Renal cortex interstitium (tissue), 11 donors: ENCODE results near the gene CRHR2. TPM values are rescaled to one million over a fixed set of nuclear protein-coding genes. Genes with fewer than 3 reads are reported as not detected.

Experiments used
- DNase-seq, 11 donors: peaks; one replicate each; pipeline ENCODE4 v3.0.0-alpha.2; 2013; ENCODE audit warnings: low read depth in 9 of 11, low spot score in 4 of 11; ENCODE audit errors: extremely low read depth in 1 of 11
- polyA plus RNA-seq, 3 donors: library from polyadenylated mRNA; unstranded; fragments of 120-200 nt; gene quantifications; one replicate each; pipeline ENCODE4 v1.2.1, GENCODE V29; 2013; ENCODE audit not compliant: insufficient read length in 3 of 3

Gene CRHR2
- polyA plus RNA-seq, 3 donors = 0.13 to 0.20 TPM; not detected in 1

DNA sequence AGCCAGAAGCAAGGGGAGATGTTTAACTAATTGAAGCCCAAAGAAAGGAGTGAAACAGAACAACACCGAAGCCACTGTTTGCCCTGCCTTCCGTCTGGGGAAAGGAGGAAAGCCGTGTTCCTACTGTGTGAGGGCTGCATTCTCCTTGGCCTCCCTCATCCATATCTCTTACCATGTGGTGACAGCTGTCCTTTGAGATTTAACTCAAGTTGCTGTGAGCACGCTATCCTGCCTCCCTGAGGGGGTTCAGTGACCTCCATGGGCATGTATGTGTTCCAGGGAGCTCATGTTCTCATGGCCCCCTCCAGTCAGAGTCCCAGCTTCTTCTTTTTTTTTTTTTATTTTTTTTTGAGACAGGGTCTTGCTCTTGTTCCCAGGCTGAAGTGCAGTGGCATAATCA, 26.2 kb upstream of the CRHR2 start:
- DNase-seq = no peak

DNA sequence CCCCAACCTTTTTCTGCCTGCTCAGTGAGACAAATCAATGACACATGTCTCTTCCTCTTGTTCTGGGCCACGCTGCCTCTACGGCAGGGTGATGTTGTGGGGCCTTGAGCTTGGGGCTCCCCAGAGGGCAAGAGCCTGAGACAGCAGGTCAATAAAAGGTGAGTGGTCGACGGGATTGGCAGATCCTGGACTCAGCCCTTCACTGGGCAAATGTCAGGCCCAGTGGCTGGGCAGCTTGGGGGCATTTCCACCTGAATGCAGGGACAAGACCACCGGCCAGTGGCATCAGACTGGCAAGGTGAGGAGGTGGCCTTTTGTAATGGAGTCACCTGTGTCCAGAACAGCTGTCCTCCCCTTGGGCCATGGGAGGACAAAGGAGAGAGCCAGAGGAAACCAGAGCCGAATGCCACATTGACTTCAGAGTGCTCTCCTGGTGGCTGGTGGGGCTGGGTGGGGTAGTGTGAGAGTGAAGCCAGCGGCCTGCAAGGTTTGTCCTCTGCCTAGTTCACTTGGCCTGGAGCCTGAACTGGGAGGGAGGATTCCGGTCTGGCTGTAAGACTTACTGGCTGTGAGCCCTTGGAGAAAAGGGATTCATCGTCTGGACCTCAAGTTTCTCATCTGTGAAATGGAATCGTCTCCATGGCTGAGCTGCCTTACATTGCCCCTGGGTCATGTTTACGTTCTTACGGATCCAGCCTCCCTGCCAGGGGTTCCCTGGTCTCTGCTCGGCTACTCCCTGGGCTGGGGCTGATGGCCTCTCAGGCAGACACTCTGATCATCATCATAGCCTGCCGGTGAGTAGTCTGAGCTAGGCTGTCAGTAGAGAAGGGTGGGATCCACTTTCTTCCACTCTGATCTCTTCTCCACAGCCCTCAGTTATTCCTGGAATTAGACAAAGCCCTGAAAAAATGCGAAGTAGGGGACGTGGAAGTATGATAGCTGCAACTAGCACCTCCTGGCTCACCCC, 25.4 kb upstream of the CRHR2 start:
- no peak for DNase-seq

DNA sequence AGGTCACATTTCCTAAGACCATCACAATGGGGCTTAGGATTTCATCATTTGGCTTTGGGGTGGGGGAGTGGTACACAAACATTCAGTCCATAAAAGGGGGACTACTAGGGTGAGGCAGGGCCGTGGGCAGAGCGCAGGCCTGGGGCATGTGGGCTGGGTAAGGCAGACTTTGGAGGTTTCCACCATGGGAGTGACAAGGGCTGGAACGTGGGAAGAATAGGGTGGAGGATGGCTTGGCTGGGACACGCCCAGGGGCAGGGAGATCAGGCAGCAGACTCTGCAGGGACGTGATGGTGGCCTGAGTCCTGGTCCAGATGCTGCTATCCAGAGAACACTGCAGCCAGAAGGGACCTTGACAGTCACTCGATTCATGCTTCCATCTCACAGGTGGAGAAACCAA, 24.7 kb upstream of the CRHR2 start:
- no peak for DNase-seq

DNA sequence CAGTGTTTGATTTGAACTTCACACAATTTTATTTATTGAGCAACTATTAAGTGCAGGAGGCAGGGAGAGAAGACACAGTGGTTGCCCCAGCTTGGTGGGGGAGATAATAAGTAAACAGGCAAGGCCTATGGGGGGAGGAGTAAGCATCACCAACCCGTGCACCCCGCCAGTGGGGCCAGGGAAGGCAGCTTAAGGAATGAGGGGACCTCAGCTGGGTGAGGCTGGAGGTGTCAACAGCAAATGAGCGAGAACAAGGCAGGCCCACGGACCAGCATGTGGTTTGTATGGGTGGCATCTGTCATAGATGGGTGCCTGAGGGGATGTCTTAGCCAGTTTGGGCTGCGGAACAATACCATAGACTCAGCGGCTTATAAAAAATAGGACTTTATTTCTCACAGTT, 24.1 kb upstream of the CRHR2 start:
- DNase-seq = no peak

DNA sequence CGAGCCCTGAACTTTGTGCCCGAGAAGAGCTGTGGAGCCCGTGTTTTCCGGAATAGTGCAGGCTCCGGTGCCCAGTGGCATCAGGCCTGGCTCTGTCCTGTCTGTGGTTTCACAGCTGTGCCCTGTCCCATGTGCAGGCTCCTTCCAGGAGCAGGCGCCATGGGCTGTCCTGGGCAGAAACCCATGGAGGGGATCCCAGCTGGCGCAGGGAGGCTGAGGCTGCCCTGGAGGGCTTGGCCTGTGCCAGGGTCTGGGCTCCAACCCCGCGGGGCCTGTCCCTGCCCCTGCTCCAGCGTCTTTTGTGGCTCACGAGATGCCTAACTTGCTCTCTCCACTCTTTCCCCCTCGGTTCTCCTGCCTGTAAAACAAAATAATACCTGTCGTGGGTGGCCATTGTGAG, 23.3 kb upstream of the CRHR2 start:
- no peak for DNase-seq

DNA sequence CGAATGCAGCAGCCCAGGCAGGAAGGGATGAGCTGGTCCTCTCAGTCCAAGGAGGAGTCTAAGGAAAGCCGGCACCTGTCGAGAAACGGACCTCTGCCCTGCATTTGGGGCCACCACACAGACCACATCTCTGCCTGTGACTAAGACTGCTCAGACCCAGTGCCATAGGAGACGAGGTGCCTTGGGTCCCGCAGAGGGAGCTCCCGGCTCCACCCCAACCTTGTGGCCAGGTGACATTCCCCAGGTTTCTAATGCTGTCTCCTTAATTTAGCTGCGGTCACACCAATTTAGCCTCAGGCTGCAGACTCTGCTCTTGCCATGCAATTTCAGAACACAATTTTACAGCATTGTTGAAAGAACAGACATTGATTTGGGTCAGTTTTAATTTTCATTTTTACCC, 22.8 kb upstream of the CRHR2 start:
- no peak for DNase-seq

DNA sequence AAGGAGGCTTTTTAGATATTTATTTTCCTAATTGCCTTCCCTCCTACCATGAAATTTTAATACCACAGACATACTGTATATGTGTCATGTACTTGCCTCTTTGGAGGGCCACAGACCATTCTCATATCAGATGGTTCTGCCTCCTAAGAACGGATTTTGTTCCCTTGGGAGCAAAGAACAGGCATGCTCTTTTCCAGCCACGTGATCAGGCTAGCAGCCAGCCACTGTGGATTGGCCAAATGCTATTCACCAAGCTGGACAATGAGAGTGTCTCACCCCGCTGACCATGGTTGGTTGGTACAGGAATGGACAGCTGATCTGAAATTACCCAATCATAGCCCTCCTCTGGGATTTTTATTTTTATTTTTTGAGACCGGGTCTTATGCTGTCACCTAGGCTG, 21.5 kb upstream of the CRHR2 start:
- DNase-seq = no peak

DNA sequence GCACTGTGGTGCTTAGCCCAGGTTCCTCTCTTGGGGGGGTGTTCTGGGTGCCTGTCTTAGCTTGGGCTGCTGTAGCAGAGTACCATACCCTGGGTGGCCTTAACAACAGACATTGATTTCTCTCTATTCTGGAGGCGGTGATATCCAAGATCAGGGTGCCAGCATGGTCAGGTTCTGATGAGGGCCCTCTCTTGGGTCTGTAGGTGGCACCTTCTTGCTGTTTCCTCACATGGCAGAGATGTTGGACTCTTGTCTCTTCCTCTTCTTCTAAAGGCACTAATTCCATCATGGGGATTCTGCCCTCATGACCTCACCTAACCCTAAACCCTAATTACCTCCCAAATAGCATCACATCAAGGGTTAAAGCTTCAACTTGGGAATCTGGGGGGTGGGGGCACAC, 19.9 kb upstream of the CRHR2 start:
- no peak for DNase-seq

DNA sequence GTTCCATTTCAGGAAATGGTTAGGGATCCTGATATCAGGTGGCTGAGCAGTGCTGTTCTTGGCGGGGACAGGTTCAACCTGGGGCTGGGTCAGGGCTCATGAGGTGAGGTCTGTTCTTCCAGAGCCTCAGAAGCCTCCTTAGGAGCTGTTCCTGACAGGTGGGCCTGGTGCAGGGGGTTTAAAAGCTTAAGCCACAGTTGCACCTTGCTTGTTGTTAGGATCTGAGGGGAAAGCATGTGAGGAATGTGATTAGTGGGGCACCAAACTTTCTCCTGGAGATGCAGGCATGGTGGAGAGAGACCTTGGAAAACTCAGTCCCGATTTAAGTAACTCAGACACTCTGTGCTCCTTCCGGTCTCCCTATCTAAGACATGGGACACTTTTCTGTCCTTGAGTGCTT, 18.7 kb upstream of the CRHR2 start:
- no peak for DNase-seq

DNA sequence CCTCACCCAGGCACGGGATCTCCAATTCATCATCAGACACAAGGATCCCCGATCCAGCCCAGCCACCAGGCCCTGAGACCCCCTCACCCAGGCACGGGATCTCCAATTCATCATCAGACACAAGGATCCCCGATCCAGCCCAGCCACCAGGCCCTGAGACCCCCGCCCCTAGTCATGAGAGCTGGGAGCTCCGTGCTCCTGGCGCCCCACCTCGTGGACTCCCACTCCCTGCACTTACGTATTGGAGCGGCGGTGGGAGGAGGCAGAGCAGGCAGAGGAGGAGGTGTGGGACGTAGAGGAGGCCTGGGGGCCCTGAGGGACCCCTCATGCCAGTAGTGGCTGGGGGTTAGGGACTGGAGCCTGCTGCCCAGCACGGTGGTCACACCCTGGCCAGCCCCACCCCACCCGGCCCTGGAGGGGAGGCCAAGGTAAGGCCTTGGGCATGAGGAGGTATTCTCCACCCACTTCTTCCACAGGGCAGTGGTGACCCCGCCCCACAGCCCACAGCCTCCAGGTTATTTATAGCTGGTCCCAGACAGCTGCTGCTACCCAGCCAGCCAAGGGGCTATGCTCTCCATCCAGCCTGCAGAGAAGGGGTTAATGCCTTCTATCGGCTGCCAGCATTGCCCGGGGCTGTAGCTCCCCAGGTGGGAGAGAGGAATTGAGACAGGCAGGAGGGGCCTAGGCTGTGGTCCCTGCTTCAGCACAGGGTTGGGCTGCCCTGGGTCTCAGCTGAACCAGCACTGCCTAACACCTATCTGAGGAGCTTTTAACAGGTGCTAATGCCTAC, 17.6 kb upstream of the CRHR2 start:
- no peak for DNase-seq

DNA sequence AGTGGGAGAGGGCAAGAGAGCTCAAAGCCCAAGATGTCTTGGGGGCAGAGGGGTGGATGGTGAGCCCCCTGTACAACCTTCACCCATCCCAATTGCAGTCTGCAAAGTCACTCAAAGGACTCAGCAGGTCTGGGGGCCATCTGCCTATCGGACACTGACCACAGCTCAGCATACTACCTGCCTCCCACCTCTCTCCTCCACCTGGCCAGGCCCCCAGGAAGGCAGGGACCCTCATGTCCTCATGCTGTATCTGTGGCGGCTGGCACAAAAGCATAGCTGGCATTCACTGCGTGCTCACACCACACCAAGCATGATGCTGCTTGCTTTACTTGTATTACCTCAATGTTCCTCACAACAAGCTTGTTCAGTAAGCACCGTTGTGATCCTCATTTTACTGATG, 16.2 kb upstream of the CRHR2 start:
- no peak for DNase-seq

DNA sequence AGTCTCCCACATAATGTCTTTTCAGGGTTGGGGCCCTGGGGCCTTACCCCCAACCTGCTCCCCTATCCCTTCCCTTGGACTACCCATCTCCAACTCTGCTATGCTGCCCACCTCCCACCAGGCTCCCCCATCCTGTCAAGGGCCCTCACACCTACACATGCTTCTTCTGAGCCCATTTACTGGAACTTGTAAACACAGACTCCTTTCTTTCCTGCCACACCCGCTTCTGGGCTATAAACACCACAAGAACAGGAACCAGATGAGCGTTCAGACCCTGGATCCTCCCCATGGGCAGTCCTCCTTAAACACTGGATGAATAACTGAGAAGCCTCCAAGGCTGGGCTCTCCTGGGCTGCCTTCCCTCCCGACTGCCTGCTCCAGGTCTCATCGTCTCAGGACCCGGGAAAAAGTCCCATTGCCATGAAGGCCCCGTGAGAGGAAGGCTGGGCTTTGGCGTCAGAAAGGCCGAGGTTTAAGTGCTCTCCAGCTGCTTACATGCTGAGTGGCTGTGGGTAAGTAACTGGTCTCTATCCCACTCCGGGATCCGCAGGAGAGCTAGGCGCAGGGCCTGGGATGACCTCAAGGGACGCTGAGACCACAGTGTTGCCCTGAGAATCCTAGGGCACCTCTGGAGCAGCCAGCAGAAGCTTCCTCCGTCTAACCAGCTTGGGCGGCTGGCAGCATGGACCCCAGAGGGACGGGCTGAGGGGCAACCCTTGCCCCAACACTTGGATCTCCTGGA, 15.6 kb upstream of the CRHR2 start:
- no peak for DNase-seq

DNA sequence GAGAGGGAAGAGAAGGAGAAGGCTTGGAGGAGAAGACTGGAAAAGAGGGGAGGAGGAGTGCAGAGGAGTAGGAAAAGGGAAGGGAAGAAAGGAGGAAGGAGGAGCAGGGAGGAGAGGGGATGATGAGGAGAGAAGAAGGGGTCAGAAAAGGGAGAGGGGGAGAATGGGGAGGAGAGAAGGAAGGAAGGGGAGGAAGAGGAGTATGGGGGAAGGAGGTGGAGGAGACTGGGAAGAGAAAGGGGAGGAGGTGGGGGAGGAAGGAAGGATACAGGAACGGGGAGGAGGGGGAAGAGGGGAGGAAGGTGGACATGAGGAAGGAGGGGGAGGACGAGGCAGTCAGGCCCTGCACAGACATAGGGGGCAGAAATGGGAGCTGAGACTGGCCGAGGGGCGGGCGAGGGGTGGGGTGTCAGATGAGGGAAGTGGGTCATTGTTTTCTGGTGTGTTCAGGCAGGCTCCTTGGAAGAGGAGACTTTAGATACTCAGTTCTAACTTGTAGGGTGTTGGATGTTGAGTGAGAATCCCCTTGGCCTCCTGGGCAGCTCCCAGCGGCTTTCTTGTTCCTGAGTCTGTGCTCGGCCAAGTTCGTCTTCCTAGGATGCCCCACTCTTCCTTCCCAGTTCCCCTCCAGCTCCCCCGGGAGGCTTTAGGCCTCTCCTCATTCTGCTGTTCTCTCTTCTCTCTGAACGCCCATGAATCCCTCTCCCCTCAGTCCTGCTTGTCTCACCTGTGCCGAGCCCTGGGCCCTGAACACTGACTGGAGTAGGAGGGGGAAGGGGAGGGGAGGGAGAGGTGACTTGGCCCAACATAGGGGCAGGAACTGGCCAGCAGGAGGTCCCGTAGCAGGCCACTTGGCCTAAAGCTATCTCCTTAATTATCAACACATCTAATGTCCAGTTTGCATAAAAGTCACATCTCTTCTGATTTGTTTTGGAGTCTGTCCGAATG, 12.8 kb upstream of the CRHR2 start:
- DNase-seq = no peak

DNA sequence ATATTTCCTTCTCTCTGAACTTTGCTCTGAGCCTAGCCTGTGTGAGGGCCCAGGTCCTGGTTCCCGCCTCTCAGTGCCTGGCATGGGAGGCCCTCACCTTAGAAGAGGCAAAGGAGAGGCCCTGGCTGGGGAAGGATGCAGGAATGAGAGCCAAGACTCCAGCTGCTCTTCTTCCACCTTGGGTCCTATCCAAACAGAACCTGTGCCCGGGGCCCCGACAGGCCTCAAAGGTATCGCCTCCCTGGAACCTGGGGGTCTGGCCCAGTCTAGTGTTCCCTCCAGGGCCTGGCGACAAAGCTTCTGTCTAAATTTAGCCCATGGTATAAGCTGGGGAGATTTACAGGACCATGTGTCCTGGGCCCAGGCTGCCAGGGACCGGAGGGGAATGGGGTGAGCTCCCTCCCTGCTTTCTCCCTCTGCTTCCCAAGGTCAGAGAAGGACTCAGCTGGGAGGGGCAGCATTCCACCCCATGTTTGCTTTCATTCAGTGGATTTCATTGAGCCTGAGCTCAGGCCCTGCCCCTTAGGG, 12.0 kb upstream of the CRHR2 start:
- no peak for DNase-seq

DNA sequence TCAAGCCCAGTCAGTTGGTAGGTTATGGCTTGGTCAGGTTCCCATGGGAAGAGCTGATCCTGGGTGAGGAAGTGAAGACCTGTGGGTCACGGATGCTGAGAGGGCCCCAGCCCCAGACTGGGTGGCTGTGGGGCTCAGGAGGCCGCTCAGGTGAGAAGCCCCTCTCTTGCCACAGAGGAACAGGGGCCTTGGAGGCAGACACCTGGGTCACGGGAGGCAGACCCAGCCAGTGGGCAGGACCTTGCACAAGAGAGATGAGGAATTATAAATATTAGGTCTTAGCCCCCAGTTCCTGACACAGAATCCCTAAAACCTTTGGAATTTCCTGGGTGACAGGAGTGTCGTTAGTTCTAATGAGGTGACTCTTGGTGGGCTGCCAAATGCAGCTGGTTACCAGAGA, 10.6 kb upstream of the CRHR2 start:
- no peak for DNase-seq

DNA sequence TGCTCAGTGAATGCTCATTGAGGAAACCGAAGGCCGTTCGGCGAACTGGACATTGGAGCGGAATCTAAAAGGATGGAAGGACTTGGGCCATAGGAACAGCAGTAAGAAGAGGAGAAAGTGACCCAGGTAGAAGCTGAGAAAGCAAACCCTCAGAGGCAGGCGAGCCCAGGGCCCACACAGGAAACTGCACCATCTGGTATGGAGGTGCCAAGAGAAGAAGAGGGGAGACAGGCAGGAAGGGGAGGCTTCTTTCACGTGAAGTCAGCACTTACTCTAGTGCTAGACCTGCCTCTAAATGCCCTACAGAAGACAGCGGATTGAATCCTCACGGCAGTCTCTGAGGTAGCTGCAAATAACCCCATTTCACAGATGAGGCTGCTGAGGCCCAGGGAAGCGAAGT, 10.2 kb upstream of the CRHR2 start:
- no peak for DNase-seq

DNA sequence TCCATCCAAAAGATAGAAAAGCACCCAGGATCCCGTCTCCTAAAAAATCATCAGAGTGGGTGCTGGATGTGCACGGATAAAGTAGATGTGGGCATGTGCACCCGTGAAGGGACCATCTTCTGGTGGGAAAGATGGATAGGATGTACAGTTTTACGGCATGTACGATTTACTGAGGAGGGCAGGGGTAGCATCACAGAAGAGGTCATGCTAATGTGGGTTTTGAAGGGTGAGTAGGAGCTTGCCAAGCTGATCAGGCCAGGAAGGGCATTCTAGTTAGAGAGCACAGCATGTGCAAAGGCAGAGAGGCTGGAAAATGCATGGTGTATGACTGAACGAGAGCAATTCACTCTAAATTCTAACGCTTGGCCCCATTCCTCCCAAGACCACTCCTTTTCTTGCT, 7.8 kb upstream of the CRHR2 start:
- no peak for DNase-seq

DNA sequence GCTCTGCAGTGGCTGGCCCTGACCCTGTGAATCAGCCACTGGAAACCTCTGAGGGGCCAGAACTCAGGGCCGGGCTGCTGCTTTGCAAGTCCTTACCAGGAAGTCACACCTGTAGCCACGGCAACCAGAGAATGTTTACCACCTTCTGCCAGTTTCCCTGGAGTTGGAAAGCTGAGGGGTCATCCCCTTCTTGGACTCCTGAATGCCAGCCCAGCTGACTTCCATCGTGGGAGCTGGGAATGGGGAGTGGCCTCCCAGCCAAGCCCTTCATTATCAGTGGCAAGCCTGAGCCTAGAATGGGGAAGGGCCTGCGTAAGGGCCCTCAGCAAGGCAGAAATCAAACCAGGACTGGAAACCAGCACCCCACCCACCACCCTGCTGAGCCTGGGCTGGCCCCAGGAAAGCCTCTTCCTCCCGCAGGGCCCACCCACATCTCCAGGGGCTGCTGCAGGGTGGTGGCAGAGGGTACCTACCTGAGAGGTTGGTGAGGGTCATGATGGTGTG, 6.5 kb upstream of the CRHR2 start:
- peak in 3 of 11 donors; percentile 26 to 35 (median 27) for DNase-seq
